GM19193 (cell line): ENCODE data around the gene PRKAA2.

ENCODE experiments used
- POLR2A ChIP-seq: IDR thresholded peaks from 4 replicates; pipeline ENCODE4 v1.6.1; 2011; ENCODE audit not compliant: insufficient read depth, insufficient read length; ENCODE audit errors: extremely low read depth

The PRKAA2 gene

DNA sequence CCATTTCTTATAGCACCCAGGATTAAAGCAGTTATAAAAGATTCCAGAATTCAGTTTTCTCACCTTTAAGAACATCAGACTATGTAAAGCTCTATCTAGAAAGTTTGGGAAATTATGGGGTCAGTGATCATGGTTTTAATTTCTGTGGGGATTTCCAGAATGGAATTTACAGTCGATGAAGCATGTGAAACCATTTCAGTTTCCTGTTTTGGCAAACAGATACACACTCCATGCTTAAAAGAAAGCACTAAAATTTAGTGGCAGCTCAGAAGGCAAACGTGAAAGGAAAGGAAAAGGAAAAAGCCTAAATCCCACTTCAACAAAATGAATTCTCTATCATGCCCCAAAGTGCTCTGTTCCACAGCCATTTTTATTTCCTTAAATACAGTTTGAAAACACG lies 113.7 kb downstream of the PRKAA2 start:
- no peak for TF ChIP-seq POLR2A
